ENCODE data around the gene MYL9. TPM values are rescaled to one million over a fixed set of nuclear protein-coding genes. Genes with fewer than 3 reads are reported as not detected.

Gene MYL9
- total and polyA plus RNA-seq, 2 of the 4 experiments (the other 2 are of a cell fraction), result 97.5 to 425 TPM

DNA sequence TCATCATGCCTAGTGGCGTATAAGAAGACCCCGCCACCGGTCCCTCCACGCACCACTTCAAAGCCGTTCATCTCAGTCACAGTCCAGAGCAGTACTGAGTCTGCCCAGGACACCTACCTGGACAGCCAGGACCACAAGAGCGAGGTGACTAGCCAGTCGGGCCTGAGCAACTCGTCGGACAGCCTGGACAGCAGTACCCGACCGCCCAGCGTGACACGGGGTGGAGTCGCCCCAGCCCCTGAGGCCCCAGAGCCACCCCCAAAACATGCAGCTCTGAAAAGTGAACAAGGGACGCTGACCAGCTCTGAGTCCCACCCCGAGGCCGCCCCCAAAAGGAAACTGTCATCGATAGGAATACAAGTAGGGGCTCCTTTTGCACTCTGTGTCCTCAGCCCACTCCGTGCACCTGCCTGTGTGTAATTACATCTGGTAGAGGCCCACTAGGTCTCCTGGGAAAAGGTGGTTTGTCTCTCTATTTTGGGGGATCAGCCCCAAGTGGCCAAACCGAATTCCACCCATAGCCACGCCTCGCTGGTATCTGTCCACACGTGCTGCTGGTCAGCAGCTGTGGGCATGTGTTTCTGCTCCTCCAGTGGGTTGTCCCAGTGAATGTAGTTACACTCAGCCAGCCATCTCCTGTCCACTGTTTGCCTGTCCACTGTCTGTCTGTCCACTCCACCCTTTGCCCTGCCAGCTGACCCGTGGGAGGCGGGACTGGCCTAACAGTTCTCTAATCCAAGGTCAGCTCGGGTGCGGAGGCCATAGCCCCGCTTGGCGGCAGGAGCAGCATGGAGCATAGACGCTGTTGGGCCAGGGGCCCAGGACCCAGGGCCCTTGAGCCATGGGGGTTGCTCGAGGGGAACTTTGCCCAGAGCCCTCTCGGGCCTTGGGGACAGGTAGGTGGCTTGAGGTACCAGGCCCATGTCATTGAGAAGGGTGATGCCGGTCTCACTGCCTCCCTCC lies 44.3 kb upstream of the MYL9 start:
- ATAC-seq (ENCODE audit: low read depth) (no peak), DNase-seq (no peak)
- no peak overlapping the region for H3K56ac ChIP-seq (ENCODE audit: extremely low read depth, insufficient read depth, low read length)
- H4K8ac ChIP-seq (ENCODE audit: low read depth in 2 of 2, low read length in 2 of 2), result no peak overlapping the region
- H3K14ac ChIP-seq (replicated peaks; ENCODE audit: low read depth, low read length), result no peak overlapping the region
- no peak overlapping the region for H2AFZ ChIP-seq (replicated peaks; ENCODE audit: low read length, poor library complexity)
- no peak overlapping the region for H3K4me2 ChIP-seq (ENCODE audit: low read depth, low read length)
- H4K5ac ChIP-seq (ENCODE audit: low read depth, low read length), result no peak overlapping the region
- H2AK9ac ChIP-seq (replicated peaks; ENCODE audit: low read depth, low read length, poor library complexity), result no peak overlapping the region
- in situ Hi-C loops (cut with MboI; ENCODE audit: low sequenced_read_pairs) (no loop called here), dilution Hi-C loops (cut with HindIII; ENCODE audit: low sequenced_read_pairs, unreplicated experiment) (no loop called here), intact Hi-C loops (cut with micrococcal nuclease) (no loop called here)
- H3K4ac ChIP-seq (ENCODE audit: low read depth, low read length), result no peak overlapping the region
- no peak overlapping the region for H2BK5ac ChIP-seq (ENCODE audit: low read depth, low read length, poor library complexity, severe bottlenecking)
- peaks cover 15% of the 10 kb centered on the region for H3K4me1 ChIP-seq (ENCODE audit: control insufficient read depth, insufficient read depth, low read length)
- POLR2A ChIA-PET (ENCODE audit: unreplicated experiment), result no interaction called here
- no TSS peak for BruUV-seq (replicated peaks)
- H3K4me3 ChIP-seq (ENCODE audit: insufficient read depth, low read depth, low read length), result no peak overlapping the region
- H2BK20ac ChIP-seq (ENCODE audit: low read depth, low read length), result no peak overlapping the region
- 97% methylated on average over 22 of the region's 33 CpGs; no CpG with 5 or more reads in 1 of the 2 experiments for WGBS, 2 experiments (ENCODE audit: extremely low coverage in 2 of 2, insufficient read length in 1 of 2)
- H3K9ac ChIP-seq (ENCODE audit: low read depth, low read length), result no peak overlapping the region
- no peaks in the 10 kb centered on the region for H3K9me3 ChIP-seq (ENCODE audit: control insufficient read depth, insufficient read depth, low read length)
- H4K91ac ChIP-seq (ENCODE audit: insufficient read depth, low read depth, low read length), result no peak overlapping the region
- H3K79me1 ChIP-seq (ENCODE audit: low read depth in 1 of 2, low read length in 2 of 2), result peaks cover 27 to 96% of the 10 kb centered on the region in 2 experiments
- TF ChIP-seq BHLHE40 (IDR thresholded peaks at IDR 0.05; ENCODE audit: low read depth, low read length) (no peak), MXI1 (IDR thresholded peaks at IDR 0.05; ENCODE audit: borderline replicate concordance, low read depth, low read length) (no peak), RCOR1 (IDR thresholded peaks at IDR 0.05; ENCODE audit: insufficient replicate concordance, low read length) (no peak), NFE2L2 (IDR thresholded peaks at IDR 0.05; ENCODE audit: low read depth, low read length) (no peak), RAD21 (IDR thresholded peaks at IDR 0.05; ENCODE audit: low read length) (no peak), MAFK (IDR thresholded peaks at IDR 0.05; ENCODE audit: low read depth, low read length) (no peak)
- no peaks in the 10 kb centered on the region for H3K27me3 ChIP-seq (ENCODE audit: control insufficient read depth, insufficient read depth, low read length)
- H4K20me1 ChIP-seq (ENCODE audit: insufficient read depth, low read length), result peaks cover 89% of the 10 kb centered on the region
- no peak overlapping the region; the same call in 1 of the 2 replicates for H3K23ac ChIP-seq (ENCODE audit: low read depth, low read length)
- no peak overlapping the region for H2AK5ac ChIP-seq (ENCODE audit: low read depth, low read length)
- peaks cover 38% of the 10 kb centered on the region for H3K9me1 ChIP-seq (ENCODE audit: insufficient read depth, low read length)
- H3K18ac ChIP-seq (ENCODE audit: low read depth, low read length), result no peak overlapping the region
- no peak overlapping the region for H2BK120ac ChIP-seq (ENCODE audit: low read depth, low read length)
- H3K27ac ChIP-seq (ENCODE audit: insufficient read depth, low read length), result no peak overlapping the region
- CTCF ChIA-PET, result interaction anchor here (0.5 kb wide), 1 partner anchor 1590 kb away, joined by 3 read pairs; no protein-coding TSS in a partner anchor
- H2BK15ac ChIP-seq (ENCODE audit: low read depth, low read length), result no peak overlapping the region
- H3K36me3 ChIP-seq (ENCODE audit: control insufficient read depth, insufficient read depth, low read length), result peaks cover 59% of the 10 kb centered on the region
